Sigmoid colon (tissue), 7 donors: ENCODE data around the gene LRRC46. TPM values are rescaled to one million over a fixed set of nuclear protein-coding genes. Genes with fewer than 3 reads are reported as not detected.

Experiments used
- DNase-seq: peaks from one replicate; pipeline ENCODE4 v3.0.0-alpha.2; 2019
- H3K27ac ChIP-seq, 4 donors: fragments of 200-600 bp; sonication (generic); one replicate each; pipeline ENCODE4 v1.5.1; 2016 to 2019; ENCODE audit warnings: mild to moderate bottlenecking in 1 of 4
- H3K27me3 ChIP-seq, 3 donors: fragments of 200-600 bp; sonication (generic); one replicate each; pipeline ENCODE4 v1.5.1; 2019; ENCODE audit warnings: mild to moderate bottlenecking in 1 of 3
- H3K36me3 ChIP-seq, 4 donors: fragments of 200-600 bp; sonication (generic); one replicate each; pipeline ENCODE4 v1.5.1; 2016 to 2019
- H3K4me1 ChIP-seq, 4 donors: fragments of 200-600 bp; sonication (generic); one replicate each; pipeline ENCODE4 v1.5.1; 2017 to 2019
- H3K4me3 ChIP-seq, 4 donors: fragments of 200-600 bp; sonication (generic); one replicate each; pipeline ENCODE4 v1.5.1; 2017 to 2019; ENCODE audit warnings: mild to moderate bottlenecking in 2 of 4, moderate library complexity in 1 of 4
- H3K9me3 ChIP-seq, 4 donors: fragments of 200-600 bp in 3 of 4; sonication (generic) in 3 of 4; one replicate each; pipeline versions ENCODE4 v1.5.1 to v1.6.1; 2013 to 2019
- CTCF ChIP-seq, 4 experiments: fragments of 450-650 bp in 3 of 4; fragments of 200-600 bp in 1 of 4; IDR thresholded peaks; one replicate each; pipeline ENCODE4 v1.5.1; 2016 to 2019; ENCODE audit warnings: antibody characterized with exemption in 4 of 4, mild to moderate bottlenecking in 3 of 4, moderate library complexity in 2 of 4
- EP300 ChIP-seq, 4 donors: sonication (generic); formaldehyde crosslinking; IDR thresholded peaks; one replicate each; pipeline ENCODE4 v1.6.1; 2017; ENCODE audit warnings: antibody characterized with exemption in 4 of 4
- POLR2A ChIP-seq, 2 donors: fragments of 450-650 bp; IDR thresholded peaks; one replicate each; pipeline ENCODE4 v1.6.1; 2016; ENCODE audit warnings: antibody characterized with exemption in 2 of 2, mild to moderate bottlenecking in 2 of 2, moderate library complexity in 2 of 2
- POLR2AphosphoS5 ChIP-seq, 4 donors: sonication (generic); formaldehyde crosslinking; IDR thresholded peaks; one replicate each; pipeline ENCODE4 v1.6.1; 2017; ENCODE audit warnings: antibody characterized with exemption in 4 of 4
- WGBS, 2 donors: extraction: QIAGEN DNeasy Blood & Tissue Kit; methylation state at CpG; one replicate each; pipeline ENCODE4 v1.1.7; 2013; 5-methylcytosine and 5-hydroxymethylcytosine counted together
- intact Hi-C: fragments of 100-400 bp; cut with DNase I; formaldehyde crosslinking; loops from one replicate; pipeline ENCODE4 v1.15.1; 2023
- polyA plus RNA-seq, 3 donors: library from polyadenylated mRNA; stranded (reverse); fragments of 200-250 nt; gene quantifications; one replicate each; pipeline ENCODE4 v1.2.3, GENCODE V29; 2013
- total RNA-seq, 4 donors: library from RNA; depleted of rRNA; stranded (reverse); fragments of >200 nt; gene quantifications; one replicate each; pipeline ENCODE4 v1.1.0, GENCODE V29; 2016
- donor health status: healthy with polysubstance abuse.
- donor health status: Bipolar disorder and iron deficiency.
- donor health status: healthy.

The LRRC46 gene
- total and polyA plus RNA-seq, 7 donors, result 0.28 to 0.48 (median 0.36) TPM; not detected in 4

- H3K9me3 ChIP-seq, result no peaks in the 10 kb centered on the region
- WGBS, 2 donors, result 52 to 71% methylated on average over 18 of the region's 18 CpGs
- DNase-seq, result no peak
- peaks cover 0 to 25% (median 20%) of the 10 kb centered on the region in 4 donors for H3K4me1 ChIP-seq
- TF ChIP-seq EP300 (IDR thresholded peaks at IDR 0.05) (no peak), CTCF (IDR thresholded peaks at IDR 0.05) (no peak), POLR2A (IDR thresholded peaks at IDR 0.05) (no peak), POLR2AphosphoS5 (IDR thresholded peaks at IDR 0.05) (no peak)
- intact Hi-C loops, result no loop called here
- H3K27ac ChIP-seq, result peak overlapping the region; percentile 69 to 84 (median 82)
- H3K27me3 ChIP-seq, result no peaks in the 10 kb centered on the region
- H3K4me3 ChIP-seq, result peak overlapping the region; percentile 74 to 87 (median 78)
- H3K36me3 ChIP-seq, result peaks cover 3 to 35% (median 18%) of the 10 kb centered on the region in 4 donors
Measured at GRCh38 chr17:47830396-47831002, 971 bp upstream of the LRRC46 start.

GRCh38 chr17:47831934-47832327 lies 461 bp downstream of the LRRC46 start:
- no peak for TF ChIP-seq POLR2AphosphoS5 (IDR thresholded peaks at IDR 0.05)
- no peak for TF ChIP-seq POLR2A (IDR thresholded peaks at IDR 0.05)
- TF ChIP-seq CTCF (IDR thresholded peaks at IDR 0.05), result no peak
- no peak for TF ChIP-seq EP300 (IDR thresholded peaks at IDR 0.05)
- H3K4me3 ChIP-seq, result peak overlapping the region; percentile 15 to 79 (median 76)
- intact Hi-C loops, result no loop called here
- no peak for DNase-seq
- no peaks in the 10 kb centered on the region for H3K9me3 ChIP-seq
- 11 to 14% methylated on average over 7 of the region's 7 CpGs for WGBS, 2 donors
- H3K27me3 ChIP-seq, result no peaks in the 10 kb centered on the region
- H3K4me1 ChIP-seq, result peaks cover 0 to 25% (median 20%) of the 10 kb centered on the region in 4 donors
- H3K27ac ChIP-seq, result peak overlapping the region in 3 of 4 donors; percentile 81 to 84 (median 84)
- H3K36me3 ChIP-seq, result peaks cover 3 to 34% (median 4%) of the 10 kb centered on the region in 4 donors

- WGBS, 2 donors, result 66 to 72% methylated on average over 5 of the region's 5 CpGs
- intact Hi-C loops, result no loop called here
Measured at GRCh38 chr17:47834756-47835155, 3.3 kb downstream of the LRRC46 start.

GRCh38 chr17:47836601-47837000 lies 5.1 kb downstream of the LRRC46 start:
- 89 to 90% methylated on average over 6 of the region's 6 CpGs for WGBS, 2 donors
- peaks cover 0 to 34% (median 9%) of the 10 kb centered on the region in 4 donors for H3K36me3 ChIP-seq
- no peak for TF ChIP-seq POLR2AphosphoS5 (IDR thresholded peaks at IDR 0.05)
- TF ChIP-seq CTCF (IDR thresholded peaks at IDR 0.05), result no peak
- TF ChIP-seq POLR2A (IDR thresholded peaks at IDR 0.05), result no peak
- no peak for TF ChIP-seq EP300 (IDR thresholded peaks at IDR 0.05)
- intact Hi-C loops, result no loop called here
- DNase-seq, result no peak
- no peak overlapping the region for H3K4me3 ChIP-seq
- no peaks in the 10 kb centered on the region for H3K9me3 ChIP-seq
- H3K27ac ChIP-seq, result no peak overlapping the region
- no peaks in the 10 kb centered on the region for H3K27me3 ChIP-seq
- H3K4me1 ChIP-seq, result peaks cover 0 to 26% (median 22%) of the 10 kb centered on the region in 4 donors

More at GRCh38 chr17:47834756-47835155, 3.3 kb downstream of the LRRC46 start:
- H3K9me3 ChIP-seq, result no peaks in the 10 kb centered on the region
- peaks cover 0 to 26% (median 22%) of the 10 kb centered on the region in 4 donors for H3K4me1 ChIP-seq
- H3K36me3 ChIP-seq, result peaks cover 0 to 34% (median 9%) of the 10 kb centered on the region in 4 donors
- no peak for DNase-seq
- no peak overlapping the region for H3K4me3 ChIP-seq
- TF ChIP-seq EP300 (IDR thresholded peaks at IDR 0.05) (no peak), POLR2AphosphoS5 (IDR thresholded peaks at IDR 0.05) (no peak), POLR2A (IDR thresholded peaks at IDR 0.05) (no peak), CTCF (IDR thresholded peaks at IDR 0.05) (no peak)
- no peaks in the 10 kb centered on the region for H3K27me3 ChIP-seq
- H3K27ac ChIP-seq, result no peak overlapping the region
